MCF 10A (cell line): ENCODE results near the gene C3orf70. TPM values are rescaled to one million over a fixed set of nuclear protein-coding genes. Genes with fewer than 3 reads are reported as not detected.

Experiments used
- BruUV-seq: library from RNA; stranded (reverse); fragments of 400-500 nt; replicated peaks from 2 replicates; lab custom pipeline; 2021; lab: Mats Ljungman, UMichigan
- CTCF ChIA-PET: fragments of 300-600 bp; sonication (Branson Sonifier 250); formaldehyde crosslinking; extraction: SDS; loops from one replicate; lab custom pipeline; 2021; ENCODE audit warnings: antibody characterized with exemption, inconsistent platforms; lab: Yijun Ruan, JAX
- POLR2A ChIA-PET: fragments of 300-600, 350-650 bp; sonication (Branson Sonifier 250); formaldehyde crosslinking; extraction: SDS; loops from one replicate; lab custom pipeline; 2020; ENCODE audit warnings: antibody characterized with exemption, inconsistent platforms; lab: Yijun Ruan, JAX
- DNase-seq: peaks from one replicate; pipeline ENCODE4 v3.0.0-alpha.2; 2018; ENCODE audit not compliant: unreplicated experiment
- H3K27ac Mint-ChIP-seq: one replicate; pipeline ENCODE4 v1.8.0; 2022; ENCODE audit warnings: mild to moderate bottlenecking, low read depth, mixed read lengths; ENCODE audit not compliant: unreplicated experiment
- H3K27me3 Mint-ChIP-seq: one replicate; pipeline ENCODE4 v1.8.0; 2022; ENCODE audit warnings: mixed read lengths; ENCODE audit not compliant: insufficient read depth, unreplicated experiment
- H3K36me3 Mint-ChIP-seq: one replicate; pipeline ENCODE4 v1.8.0; 2022; ENCODE audit warnings: mild to moderate bottlenecking, moderate library complexity, mixed read lengths; ENCODE audit not compliant: insufficient read depth, unreplicated experiment
- H3K4me1 Mint-ChIP-seq: one replicate; pipeline ENCODE4 v1.8.0; 2022; ENCODE audit warnings: mixed read lengths; ENCODE audit not compliant: insufficient read depth, unreplicated experiment
- H3K4me3 Mint-ChIP-seq: one replicate; pipeline ENCODE4 v1.8.0; 2022; ENCODE audit warnings: mild to moderate bottlenecking, moderate library complexity, mixed read lengths; ENCODE audit not compliant: unreplicated experiment
- H3K9me3 Mint-ChIP-seq: one replicate; pipeline ENCODE4 v1.8.0; 2022; ENCODE audit warnings: mixed read lengths; ENCODE audit not compliant: unreplicated experiment
- CTCF ChIP-seq: fragments of 200-600 bp; IDR thresholded peaks from one replicate; pipeline ENCODE4 v1.8.0; 2022; ENCODE audit warnings: antibody characterized with exemption, mild to moderate bottlenecking; ENCODE audit not compliant: unreplicated experiment
- intact Hi-C: fragments of 100-400 bp; cut with micrococcal nuclease; formaldehyde crosslinking; loops from 2 replicates; pipeline ENCODE4 v1.14.1; 2022
- total RNA-seq: library from RNA; stranded (reverse); gene quantifications from 2 replicates; pipeline ENCODE4 v1.2.3, GENCODE V29; 2022

C3orf70 gene
- total RNA-seq, 1 experiment from 2014 or later: not detected

- no peak overlapping the region for H3K4me3 Mint-ChIP-seq
- intact Hi-C loops: loop anchor here (10.0 kb wide), 2 partner anchors 135 to 205 kb away; no protein-coding TSS in a partner anchor
- H3K36me3 Mint-ChIP-seq: no peaks in the 10 kb centered on the region
- no peak overlapping the region for H3K27ac Mint-ChIP-seq
- no peak for TF ChIP-seq CTCF
- peaks cover 3% of the 10 kb centered on the region for H3K27me3 Mint-ChIP-seq
- ChIA-PET POLR2A (interaction anchor here (0.7 kb wide), 1 partner anchor 21 kb away, joined by 3 read pairs; no protein-coding TSS in a partner anchor), CTCF (no interaction called here)
- no TSS peak for BruUV-seq
- DNase-seq: no peak
- H3K9me3 Mint-ChIP-seq: no peaks in the 10 kb centered on the region
- no peaks in the 10 kb centered on the region for H3K4me1 Mint-ChIP-seq
Observed at GRCh38 chr3:185079625-185080024, 73.2 kb downstream of the C3orf70 start.

GRCh38 chr3:185076219-185076618 is 76.6 kb downstream of the C3orf70 start:
- no peak overlapping the region for H3K4me3 Mint-ChIP-seq
- no peaks in the 10 kb centered on the region for H3K27me3 Mint-ChIP-seq
- ChIA-PET CTCF (no interaction called here), POLR2A (no interaction called here)
- no TSS peak for BruUV-seq
- no peak overlapping the region for H3K27ac Mint-ChIP-seq
- intact Hi-C loops: loop anchor here (10.0 kb wide), 1 partner anchor 201 kb away; no protein-coding TSS in a partner anchor
- H3K36me3 Mint-ChIP-seq: no peaks in the 10 kb centered on the region
- DNase-seq: no peak
- H3K4me1 Mint-ChIP-seq: no peaks in the 10 kb centered on the region
- TF ChIP-seq CTCF: no peak
- H3K9me3 Mint-ChIP-seq: no peaks in the 10 kb centered on the region

GRCh38 chr3:185075547-185075946 is 77.3 kb downstream of the C3orf70 start:
- intact Hi-C loops: loop anchor here (10.0 kb wide), 1 partner anchor 201 kb away; no protein-coding TSS in a partner anchor
- no peaks in the 10 kb centered on the region for H3K9me3 Mint-ChIP-seq
- no peaks in the 10 kb centered on the region for H3K36me3 Mint-ChIP-seq
- no peak overlapping the region for H3K27ac Mint-ChIP-seq
- BruUV-seq: no TSS peak
- no peak for TF ChIP-seq CTCF
- H3K27me3 Mint-ChIP-seq: no peaks in the 10 kb centered on the region
- POLR2A ChIA-PET: no interaction called here
- H3K4me1 Mint-ChIP-seq: no peaks in the 10 kb centered on the region
- DNase-seq: no peak
- CTCF ChIA-PET: interaction anchor here (0.9 kb wide), 1 partner anchor 48 kb away, joined by 4 read pairs; no protein-coding TSS in a partner anchor
- no peak overlapping the region for H3K4me3 Mint-ChIP-seq

GRCh38 chr3:185071287-185071800 is 81.5 kb downstream of the C3orf70 start:
- H3K4me3 Mint-ChIP-seq: no peak overlapping the region
- no peak for TF ChIP-seq CTCF
- DNase-seq: no peak
- no peaks in the 10 kb centered on the region for H3K4me1 Mint-ChIP-seq
- no peaks in the 10 kb centered on the region for H3K27me3 Mint-ChIP-seq
- H3K36me3 Mint-ChIP-seq: no peaks in the 10 kb centered on the region
- H3K9me3 Mint-ChIP-seq: no peaks in the 10 kb centered on the region
- ChIA-PET POLR2A (no interaction called here), CTCF (interaction anchor here (0.5 kb wide), 1 partner anchor 74 kb away, joined by 3 read pairs; no protein-coding TSS in a partner anchor)
- no peak overlapping the region for H3K27ac Mint-ChIP-seq
- BruUV-seq: no TSS peak
- intact Hi-C loops: loop anchor here (10.0 kb wide), 1 partner anchor 197 kb away; no protein-coding TSS in a partner anchor
